Natural killer cell (primary cell): ENCODE measurements around the gene ZXDC. TPM values are rescaled to one million over a fixed set of nuclear protein-coding genes. Genes with fewer than 3 reads are reported as not detected.
A peak's percentile ranks its signal among the peaks of the same experiment; 100 is the strongest.

Experiments
- ATAC-seq, 3 donors: fragments of 150-1000 bp in 2 of 3; fragments of 200-7000 bp in 1 of 3; cut with Tn5 transposase; 1 replicate in 1 of 3; 2 replicates in 2 of 3; pipeline ENCODE4 v1.10.0; 2021; ENCODE audit warnings: mild to moderate bottlenecking in 2 of 3, moderate library complexity in 2 of 3
- DNase-seq, 2 donors: peaks; one replicate each; pipeline versions ENCODE4 v3.0.0 to v3.0.0-alpha.2; 2013 to 2021; ENCODE audit warnings: mixed read lengths in 1 of 2
- H3K27ac ChIP-seq: one replicate; pipeline ENCODE4 v1.5.1; 2013; ENCODE audit warnings: mild to moderate bottlenecking, low read length
- H3K27me3 ChIP-seq: one replicate; pipeline ENCODE4 v1.6.1; 2013; ENCODE audit warnings: low read length; ENCODE audit not compliant: control insufficient read depth, insufficient read depth
- H3K36me3 ChIP-seq: one replicate; pipeline ENCODE4 v1.6.1; 2013; ENCODE audit warnings: low read length; ENCODE audit not compliant: control insufficient read depth, insufficient read depth
- H3K4me1 ChIP-seq: one replicate; pipeline ENCODE4 v1.6.1; 2013; ENCODE audit warnings: low read length; ENCODE audit not compliant: control insufficient read depth, insufficient read depth
- H3K4me3 ChIP-seq: one replicate; pipeline ENCODE4 v1.5.1; 2013; ENCODE audit warnings: low read length
- H3K9me3 ChIP-seq: one replicate; pipeline ENCODE4 v1.6.1; 2013; ENCODE audit warnings: low read length; ENCODE audit not compliant: control insufficient read depth, insufficient read depth
- H3K27ac Mint-ChIP-seq, 2 donors: one replicate each; pipeline ENCODE4 v1.8.0; 2022; ENCODE audit warnings: mild to moderate bottlenecking in 2 of 2, mixed read lengths in 2 of 2, moderate library complexity in 1 of 2
- H3K27me3 Mint-ChIP-seq, 2 donors: one replicate each; pipeline ENCODE4 v1.8.0; 2022; ENCODE audit warnings: low read depth in 2 of 2, mixed read lengths in 2 of 2
- H3K36me3 Mint-ChIP-seq: one replicate; pipeline ENCODE4 v1.8.0; 2022; ENCODE audit warnings: mixed read lengths
- H3K4me1 Mint-ChIP-seq, 2 donors: one replicate each; pipeline ENCODE4 v1.8.0; 2022; ENCODE audit warnings: mixed read lengths in 2 of 2
- H3K4me3 Mint-ChIP-seq: one replicate; pipeline ENCODE4 v1.8.0; 2022; ENCODE audit warnings: mild to moderate bottlenecking, moderate library complexity, mixed read lengths
- H3K9me3 Mint-ChIP-seq, 2 donors: one replicate each; pipeline ENCODE4 v1.8.0; 2022; ENCODE audit warnings: mixed read lengths in 2 of 2
- CTCF ChIP-seq: fragments of 200-600 bp; IDR thresholded peaks from one replicate; pipeline ENCODE4 v1.8.0; 2022; ENCODE audit warnings: antibody characterized with exemption
- WGBS: methylation state at CpG from one replicate; pipeline ENCODE4 v1.1.7; 2013; ENCODE audit warnings: missing lambda C conversion rate; ENCODE audit not compliant: insufficient coverage; 5-methylcytosine and 5-hydroxymethylcytosine counted together
- intact Hi-C: fragments of 100-400 bp; cut with micrococcal nuclease; formaldehyde crosslinking; loops from one replicate; pipeline ENCODE4 v1.14.2; 2022
- total RNA-seq, 4 donors: library from RNA; stranded (reverse); fragments of 120-200 nt in 1 of 4; gene quantifications; one replicate each; pipeline versions ENCODE4 v1.2.3 to v1.2.4, GENCODE V29; 2013 to 2022

The ZXDC gene
- total RNA-seq = 10 to 100 TPM; 56.1 to 70.2 (median 68.4) TPM
- total RNA-seq (2013) = 37.2 TPM

GRCh38 chr3:126475413-126476114 lies at the start of gene ZXDC:
Gene ZXDC (minus strand): TSS chr3:126475891. CDS start chr3:126475865, 26 bp downstream.
- no peaks in the 10 kb centered on the region for H3K27me3 Mint-ChIP-seq
- Histone ChIP-seq H3K27ac (peak within 1 kb of the TSS; percentile 67), H3K27me3 (no peaks in the 10 kb centered on the region), H3K4me3 (peak within 1 kb of the TSS; percentile 62), H3K9me3 (no peaks in the 10 kb centered on the region), H3K36me3 (peaks cover 13% of the 10 kb centered on the region), H3K4me1 (peaks cover 40% of the 10 kb centered on the region)
- TF ChIP-seq CTCF = no peak
- H3K4me1 Mint-ChIP-seq = peaks cover 29 to 49% of the 10 kb centered on the region in 2 donors
- WGBS = under 1% methylated on average over 112 of the region's 112 CpGs
- peak within 1 kb of the TSS; percentile 79 for H3K4me3 Mint-ChIP-seq
- intact Hi-C loops = loop anchor here (5.0 kb wide), 1 partner anchor 558 kb away; no protein-coding TSS in a partner anchor
- DNase-seq (peak; percentile 87 to 97), ATAC-seq (peak; percentile 82 to 94 (median 85))
- H3K9me3 Mint-ChIP-seq = no peaks in the 10 kb centered on the region
- peak within 1 kb of the TSS; percentile 80 to 88 for H3K27ac Mint-ChIP-seq
- no peaks in the 10 kb centered on the region for H3K36me3 Mint-ChIP-seq

GRCh38 chr3:126525091-126525852 lies 49.6 kb upstream of the ZXDC start:
- no peaks in the 10 kb centered on the region for H3K9me3 ChIP-seq
- peaks cover 3% of the 10 kb centered on the region for H3K27me3 ChIP-seq
- H3K27ac Mint-ChIP-seq = no peak overlapping the region
- H3K4me3 ChIP-seq = no peak overlapping the region
- H3K27ac ChIP-seq = no peak overlapping the region
- peaks cover 24% of the 10 kb centered on the region for H3K4me1 ChIP-seq
- DNase-seq = no peak
- H3K36me3 ChIP-seq = no peaks in the 10 kb centered on the region
- no peaks in the 10 kb centered on the region for H3K9me3 Mint-ChIP-seq
- no peak overlapping the region for H3K4me3 Mint-ChIP-seq
- no peak for ATAC-seq
- 90% methylated on average over 11 of the region's 12 CpGs for WGBS
- no peak for TF ChIP-seq CTCF
- H3K4me1 Mint-ChIP-seq = peaks cover 0 to 6% of the 10 kb centered on the region in 2 donors
- no peaks in the 10 kb centered on the region for H3K36me3 Mint-ChIP-seq
- intact Hi-C loops = loop anchor here (10.0 kb wide), 1 partner anchor 930 kb away; no protein-coding TSS in a partner anchor
- peaks cover 0 to 11% of the 10 kb centered on the region in 2 donors for H3K27me3 Mint-ChIP-seq

- Mint-ChIP-seq H3K27me3 (peaks cover 0 to 12% of the 10 kb centered on the region in 2 donors), H3K27ac (no peak overlapping the region), H3K9me3 (no peaks in the 10 kb centered on the region), H3K4me1 (peaks cover 0 to 5% of the 10 kb centered on the region in 2 donors), H3K4me3 (no peak overlapping the region), H3K36me3 (no peaks in the 10 kb centered on the region)
- peaks cover 16% of the 10 kb centered on the region for H3K4me1 ChIP-seq
- no peak for TF ChIP-seq CTCF
- no peak overlapping the region for H3K4me3 ChIP-seq
- no peaks in the 10 kb centered on the region for H3K36me3 ChIP-seq
- DNase-seq (no peak), ATAC-seq (no peak)
- H3K27me3 ChIP-seq = peaks cover 3% of the 10 kb centered on the region
- intact Hi-C loops = loop anchor here (5.0 to 10.0 kb wide), 4 partner anchors 88 to 1023 kb away; partner anchors contain the start of gene PLXNA1
- no peaks in the 10 kb centered on the region for H3K9me3 ChIP-seq
- 7% methylated on average over 27 of the region's 31 CpGs for WGBS
- no peak overlapping the region for H3K27ac ChIP-seq
Measured at GRCh38 chr3:126524429-126524988, 48.8 kb upstream of the ZXDC start.
